Limb (tissue), 2 donors: ENCODE data around the gene FXR2.
"Not testable (repeated sequence)": the region's sequence is repeated elsewhere in the genome, so short reads cannot be mapped to it uniquely, and the experiment has no call there.

Experiments
- DNase-seq, 2 donors: peaks; one replicate each; pipeline ENCODE4 v3.0.0-alpha.2; 2016; ENCODE audit errors: extremely low spot score in 2 of 2

FXR2 gene

GRCh38 chr17:7629939-7630571 is 15.4 kb upstream of the FXR2 start, which contains the start of gene SHBG:
Gene SHBG, plus strand, starts transcription at chr17:7630135. Its CDS starts 38 bp downstream, at chr17:7630173.
- no peak for DNase-seq

GRCh38 chr17:7627250-7628121 is 12.8 kb upstream of the FXR2 start, which contains the start of gene SAT2:
Gene SAT2, minus strand, starts transcription at chr17:7627821. Its CDS starts 186 bp downstream, at chr17:7627635.
- DNase-seq: peak; percentile 92 to 98

- DNase-seq: no peak
Measured at GRCh38 chr17:7626956-7627249, 12.2 kb upstream of the FXR2 start.

DNA sequence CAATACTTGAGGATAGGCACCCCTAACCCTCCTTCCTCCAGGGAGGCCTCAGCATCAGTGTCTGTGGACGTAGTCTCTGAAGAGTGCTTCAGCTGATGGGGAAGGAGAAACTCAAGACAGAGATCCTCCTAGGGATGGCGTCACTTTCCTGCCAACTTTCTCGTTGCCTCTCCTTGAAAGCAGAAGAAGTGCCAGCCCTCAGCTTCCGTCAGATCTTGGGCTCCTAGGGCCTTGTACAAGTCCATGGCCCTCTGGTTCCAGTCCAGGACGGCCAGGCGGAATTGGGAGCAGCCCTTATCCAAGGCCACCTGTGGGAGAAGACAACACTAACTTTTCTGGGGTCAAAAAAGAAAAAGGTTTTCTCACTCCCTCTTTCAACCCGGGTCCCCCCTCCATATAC is 11.6 kb upstream of the FXR2 start:
- DNase-seq: no peak

- not testable (repeated sequence) for DNase-seq
Measured at GRCh38 chr17:7625749-7626148, 11.1 kb upstream of the FXR2 start.

DNA sequence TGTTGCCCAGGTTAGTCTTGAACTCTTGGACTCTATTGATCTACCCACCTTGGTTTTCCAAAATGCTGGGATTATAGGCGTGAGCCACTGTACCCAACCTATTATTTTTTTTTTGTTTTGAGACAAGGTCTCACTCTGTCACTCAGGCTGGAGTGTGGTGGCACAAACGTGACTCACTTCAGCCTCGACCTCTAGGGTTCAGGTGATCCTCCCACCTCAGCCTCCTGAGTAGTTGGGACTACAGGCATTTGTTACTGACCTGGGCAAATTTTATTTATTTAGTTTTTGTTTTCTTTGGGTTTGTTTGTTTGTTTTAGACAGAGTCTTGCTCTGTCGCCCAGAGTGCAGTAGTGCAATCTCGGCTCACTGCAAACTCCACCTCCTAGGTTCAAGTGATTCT is 9.0 kb upstream of the FXR2 start:
- no peak for DNase-seq

DNA sequence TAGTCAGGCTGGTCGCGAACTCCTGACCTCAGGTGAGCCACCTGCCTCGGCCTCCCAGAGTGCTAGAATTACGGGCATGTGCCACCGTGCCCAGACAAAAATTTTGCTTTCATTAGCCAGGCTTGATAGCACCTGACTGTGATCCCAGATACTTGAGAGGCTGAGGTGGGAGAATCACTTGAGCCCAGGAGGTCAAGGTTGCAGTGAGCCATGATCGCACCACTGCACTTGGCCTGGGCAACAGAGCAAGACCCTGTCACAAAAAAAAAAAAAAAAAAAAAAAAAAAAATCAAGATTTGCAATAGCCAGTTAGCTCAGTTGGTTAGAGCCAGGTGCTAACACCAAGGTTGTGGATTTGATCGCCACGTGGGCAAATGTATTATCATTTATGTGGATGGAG is 6.1 kb upstream of the FXR2 start:
- no peak for DNase-seq

- no peak for DNase-seq
Measured at GRCh38 chr17:7618608-7619007, 3.9 kb upstream of the FXR2 start.

- no peak for DNase-seq
Measured at GRCh38 chr17:7615265-7615747, 609 bp upstream of the FXR2 start.

DNA sequence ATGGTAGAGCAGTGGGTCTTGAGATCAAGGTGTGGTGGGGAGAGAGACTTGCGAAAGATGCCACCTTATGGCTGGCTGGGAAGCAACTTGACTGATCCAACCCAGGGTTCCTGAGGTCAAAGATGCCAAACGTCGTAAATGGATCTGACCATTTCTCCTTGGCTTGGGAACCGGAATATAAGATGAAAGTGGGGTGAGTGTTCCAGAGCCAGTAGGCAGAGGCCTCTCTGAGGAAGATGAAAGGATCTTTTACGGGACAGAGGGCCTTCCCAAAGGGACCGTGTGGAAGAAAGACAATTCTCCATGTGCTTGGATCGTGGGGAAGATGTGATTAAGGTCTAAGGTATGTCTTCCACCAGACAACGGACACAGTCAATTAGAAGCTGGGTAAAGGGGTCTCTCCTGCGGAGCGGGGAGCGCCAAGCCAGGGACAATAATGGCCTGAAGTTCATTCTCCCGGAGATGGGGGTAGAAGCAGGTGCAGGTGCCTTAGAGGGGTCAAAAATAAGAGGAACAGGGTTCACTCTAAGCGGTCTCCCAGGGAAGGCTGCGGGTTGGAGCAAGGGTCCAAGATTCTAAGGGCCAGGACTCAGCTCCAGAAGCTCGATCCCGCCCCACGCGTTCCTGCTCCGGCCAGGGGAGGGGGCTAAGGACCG is 800 bp downstream of the FXR2 start:
- DNase-seq: peak in 1 of 2 donors; percentile 21

- DNase-seq: no peak
Measured at GRCh38 chr17:7612294-7612640, 2.4 kb downstream of the FXR2 start.

- no peak for DNase-seq
Measured at GRCh38 chr17:7611635-7612293, 2.9 kb downstream of the FXR2 start.

DNA sequence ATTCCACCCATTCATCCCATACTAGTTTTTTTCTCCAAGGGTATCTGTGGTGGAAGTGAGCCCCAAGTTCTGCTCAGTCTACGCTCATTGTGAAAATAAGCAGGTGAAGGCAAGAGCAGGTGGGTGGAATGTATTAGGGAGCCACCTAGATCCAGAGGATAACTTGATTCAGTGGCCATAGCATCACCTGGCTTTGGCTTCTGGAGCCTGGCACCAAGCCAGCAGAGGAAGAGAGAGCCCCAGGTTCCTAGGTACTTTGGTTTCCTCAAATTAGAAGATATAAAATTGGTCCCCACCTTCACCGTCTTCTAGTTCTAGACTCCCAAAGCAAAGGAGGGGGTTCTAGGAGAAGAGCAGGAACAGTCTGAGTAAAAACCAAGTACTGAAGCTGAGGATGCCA is 4.1 kb downstream of the FXR2 start:
- DNase-seq: no peak

- no peak for DNase-seq
Measured at GRCh38 chr17:7606280-7606679, 8.4 kb downstream of the FXR2 start.

GRCh38 chr17:7597561-7597960 is 17.1 kb downstream of the FXR2 start:
- DNase-seq: not testable (repeated sequence)

DNA sequence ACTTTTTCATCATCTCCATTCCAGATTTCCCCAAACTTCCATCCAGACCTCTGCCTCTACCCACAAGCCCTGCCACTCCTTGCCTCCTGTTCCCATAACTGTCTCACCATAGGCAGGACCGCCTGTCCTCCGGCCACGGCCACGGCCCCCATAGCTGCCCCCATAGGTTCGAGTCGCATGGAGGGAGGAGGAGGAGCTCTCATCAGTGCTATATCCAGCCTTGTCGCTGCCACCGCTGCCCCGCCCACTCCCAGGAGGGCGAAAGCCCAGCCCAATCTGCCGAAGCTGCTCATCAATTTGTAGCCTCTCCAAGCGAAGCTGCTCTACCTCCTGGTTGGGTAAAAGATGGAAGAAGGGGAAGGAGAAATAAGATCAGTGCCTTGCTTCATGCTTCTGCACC is 21.4 kb downstream of the FXR2 start:
- DNase-seq: no peak

DNA sequence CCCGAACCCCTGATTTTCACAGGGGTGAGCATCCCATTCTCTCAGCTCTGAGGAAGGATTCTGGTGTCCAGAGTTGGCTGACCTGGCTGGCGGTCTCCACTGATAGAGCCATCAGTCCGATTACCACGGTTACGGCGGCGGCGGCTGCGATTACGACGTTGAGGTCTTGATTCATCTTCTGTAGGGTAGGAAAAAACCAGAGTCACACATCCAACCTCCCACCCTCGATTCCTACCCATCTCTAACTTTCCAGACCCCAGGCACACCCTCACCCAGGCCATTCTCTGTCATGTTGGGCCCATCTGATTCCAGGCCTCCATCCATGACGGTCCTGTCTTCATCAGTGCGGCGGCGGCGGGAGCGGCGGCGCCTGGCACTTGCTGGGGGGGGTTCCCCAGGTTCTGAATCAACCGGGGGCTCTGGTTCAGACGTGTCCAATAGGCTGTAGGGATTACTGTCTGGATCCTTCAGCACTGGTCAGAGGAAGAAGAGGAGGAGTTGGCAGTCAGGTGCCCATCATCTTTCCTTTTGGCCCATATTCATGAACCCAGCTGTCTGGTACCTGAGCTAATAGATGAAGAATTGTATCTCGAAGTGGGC is 22.2 kb downstream of the FXR2 start:
- DNase-seq: no peak

- no peak for DNase-seq
Measured at GRCh38 chr17:7591596-7591995, 23.1 kb downstream of the FXR2 start.

DNA sequence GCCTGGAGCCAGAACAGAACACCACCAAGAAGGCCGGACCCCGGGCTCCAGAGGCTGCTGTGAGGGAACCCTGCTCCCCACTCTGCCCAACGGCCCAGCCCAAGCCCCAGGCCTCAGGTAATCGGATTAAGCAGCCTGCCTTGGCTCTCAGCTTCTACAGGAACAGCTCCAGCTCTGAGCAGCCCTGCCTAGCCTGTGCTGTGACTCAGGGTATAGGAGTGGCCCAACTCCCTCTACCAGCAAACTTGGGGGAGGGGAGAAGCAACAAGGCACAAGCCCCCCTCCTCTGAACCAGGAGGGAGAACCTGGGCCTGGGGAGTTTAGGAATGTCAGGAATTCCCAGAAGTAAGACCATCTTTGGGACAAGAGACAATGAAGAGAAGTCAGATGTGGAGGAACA is 24.0 kb downstream of the FXR2 start:
- DNase-seq: no peak

DNA sequence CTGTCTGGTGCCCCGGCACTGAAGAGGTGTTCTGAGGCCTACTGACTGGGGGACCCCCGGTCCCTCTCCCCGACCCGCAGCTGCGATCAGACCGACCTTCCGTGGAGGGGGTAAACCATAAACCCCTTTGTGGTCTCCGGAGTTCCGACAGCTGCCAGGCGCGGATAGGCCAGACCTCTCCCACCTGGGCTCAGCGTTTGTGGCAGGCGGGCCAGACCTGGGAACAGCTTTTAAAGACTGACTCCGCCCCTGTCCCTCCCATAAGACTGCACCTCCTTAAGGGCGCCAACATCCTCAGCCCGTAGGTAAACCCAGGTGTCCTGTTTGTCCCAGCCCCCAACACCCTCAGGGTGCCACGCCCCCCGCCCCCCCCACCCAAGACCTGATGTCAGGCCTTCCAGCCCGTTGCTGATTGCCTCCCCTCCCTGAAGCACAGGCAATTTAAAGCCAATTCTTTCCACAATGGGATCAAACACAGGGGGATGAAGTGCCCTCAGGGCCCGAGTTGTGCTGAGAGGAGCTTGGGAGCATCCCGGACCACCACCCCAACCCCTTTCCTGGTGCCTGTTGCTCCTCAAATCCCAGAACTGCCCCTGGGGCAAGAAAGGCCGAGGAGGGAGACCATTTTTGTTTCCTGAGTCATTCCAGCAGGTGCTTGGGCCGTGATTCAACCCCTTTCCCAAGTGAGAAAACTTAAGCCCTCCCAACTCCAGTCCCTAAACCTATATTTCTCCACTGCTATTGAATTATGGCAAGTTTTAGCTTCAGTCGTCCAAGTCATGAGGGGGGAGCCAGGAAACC is 24.6 kb downstream of the FXR2 start, which contains the start of gene SOX15:
TSS of gene SOX15 (minus strand) at position 204 of the 801 bp plus-strand sequence. CDS start 418 bp downstream, outside the sequence.
- DNase-seq: no peak
